HCT116 (cell line): ENCODE measurements around the gene CBFA2T3. TPM values are rescaled to one million over a fixed set of nuclear protein-coding genes. Genes with fewer than 3 reads are reported as not detected.

ENCODE experiments used
- ATAC-seq: fragments of 200-7000 bp; cut with Tn5 transposase; 2 replicates; pipeline ENCODE4 v1.9.1; 2020; ENCODE audit warnings: mild to moderate bottlenecking, moderate library complexity
- BruUV-seq: library from RNA; stranded (reverse); fragments of 400-500 nt; replicated peaks from 2 replicates; lab custom pipeline; 2021; lab: Mats Ljungman, UMichigan
- CTCF ChIA-PET: fragments of 300-600 bp; sonication (Branson Sonifier 250); formaldehyde crosslinking; loops from one replicate; lab custom pipeline; 2021; ENCODE audit warnings: antibody characterized with exemption; lab: Charles Lee
- POLR2A ChIA-PET: fragments of 300-600, 350-600 bp; sonication (Branson Sonifier 250); formaldehyde crosslinking; loops from one replicate; lab custom pipeline; 2021; ENCODE audit warnings: antibody characterized with exemption; lab: Charles Lee
- RAD21 ChIA-PET, 2 experiments: fragments of 300-600 bp; sonication (Branson Sonifier 250); formaldehyde crosslinking; loops; one replicate each; lab custom pipeline; 2023; ENCODE audit warnings: low total read pairs in 2 of 2; ENCODE audit not compliant: uncharacterized antibody in 2 of 2, unreplicated experiment in 2 of 2, low non-redundant PET in 1 of 2; lab: Charles Lee
- DNase-seq: peaks from one replicate; pipeline ENCODE4 v3.0.0-alpha.2; 2010; ENCODE audit warnings: low read depth, low spot score
- H2AFZ ChIP-seq: fragments of 200-600 bp; shearing (Covaris generic), sonication (generic); 2 replicates; pipeline ENCODE4 v1.6.1; 2017; ENCODE audit warnings: low read depth, mixed run types, mixed read lengths, antibody characterized with exemption, low read length; ENCODE audit not compliant: poor library complexity, severe bottlenecking
- H3K27ac ChIP-seq: 2 replicates; pipeline ENCODE4 v1.5.1; 2012; ENCODE audit warnings: low read depth, low read length
- H3K27me3 ChIP-seq: fragments of 200-600 bp; sonication (generic); 2 replicates; pipeline ENCODE4 v1.6.1; 2016; ENCODE audit warnings: mixed run types, low read length, mixed read lengths; ENCODE audit not compliant: insufficient read depth
- H3K36me3 ChIP-seq, 2 experiments: fragments of 200-500 bp in 1 of 2; fragments of 200-600 bp in 1 of 2; sonication (Bioruptor generic) in 1 of 2; sonication (generic) in 1 of 2; 2 replicates each; pipeline versions ENCODE4 v1.5.1 to v1.6.1; 2014 to 2016; ENCODE audit warnings: low read length in 2 of 2, inconsistent platforms in 1 of 2, mixed read lengths in 1 of 2, mixed run types in 1 of 2; ENCODE audit not compliant: insufficient read depth in 2 of 2, control insufficient read depth in 1 of 2
- H3K4me1 ChIP-seq, 2 experiments: fragments of 200-600 bp in 1 of 2; sonication (generic) in 1 of 2; 2 replicates each; pipeline versions ENCODE4 v1.5.1 to v1.6.1; 2012 to 2017; ENCODE audit warnings: low read length in 2 of 2, inconsistent platforms in 1 of 2, mild to moderate bottlenecking in 1 of 2, mixed read lengths in 1 of 2, mixed run types in 1 of 2, moderate library complexity in 1 of 2; ENCODE audit not compliant: insufficient read depth in 2 of 2, control insufficient read depth in 1 of 2
- H3K4me2 ChIP-seq: fragments of 200-600 bp; sonication (generic); 2 replicates; pipeline ENCODE4 v1.6.1; 2017; ENCODE audit warnings: mixed run types, low read length, mixed read lengths
- H3K4me3 ChIP-seq, 2 experiments: fragments of 200-600 bp in 1 of 2; sonication (generic) in 1 of 2; replicated peaks in 1 of 2; 2 replicates each; pipeline ENCODE4 v1.5.1; 2011 to 2016; ENCODE audit warnings: low read length in 2 of 2, control low read depth in 1 of 2, low read depth in 1 of 2, mild to moderate bottlenecking in 1 of 2, mixed read lengths in 1 of 2, mixed run types in 1 of 2
- H3K79me2 ChIP-seq: fragments of 200-600 bp; sonication (generic); 2 replicates; pipeline ENCODE4 v1.6.1; 2017; ENCODE audit warnings: mild to moderate bottlenecking, mixed run types, low read length, moderate library complexity, mixed read lengths; ENCODE audit not compliant: insufficient read depth
- H3K9ac ChIP-seq: fragments of 200-600 bp; sonication (generic); 2 replicates; pipeline ENCODE4 v1.6.1; 2016; ENCODE audit warnings: low read length, mixed read lengths
- H3K9me2 ChIP-seq: fragments of 200-600 bp; sonication (generic), shearing (Covaris generic); 2 replicates; pipeline ENCODE4 v1.6.1; 2017; ENCODE audit warnings: mixed run types, mild to moderate bottlenecking, moderate library complexity; ENCODE audit not compliant: insufficient read depth
- H3K9me3 ChIP-seq, 2 experiments: fragments of 200-500 bp in 1 of 2; fragments of 200-600 bp in 1 of 2; sonication (Bioruptor generic) in 1 of 2; sonication (generic) in 1 of 2; 2 replicates each; pipeline ENCODE4 v1.6.1; 2014 to 2017; ENCODE audit warnings: low read length in 2 of 2, mixed read lengths in 2 of 2, inconsistent platforms in 1 of 2, low read depth in 1 of 2, mild to moderate bottlenecking in 1 of 2, mixed run types in 1 of 2, moderate library complexity in 1 of 2; ENCODE audit not compliant: control insufficient read depth in 1 of 2, insufficient read depth in 1 of 2
- H4K20me1 ChIP-seq: fragments of 200-600 bp; sonication (generic), shearing (Covaris generic); 2 replicates; pipeline ENCODE4 v1.6.1; 2017; ENCODE audit warnings: mixed run types, mild to moderate bottlenecking, moderate library complexity; ENCODE audit not compliant: insufficient read depth
- ATF3 ChIP-seq: IDR thresholded peaks from 2 replicates; pipeline ENCODE4 v1.6.1; 2012
- CBX3 ChIP-seq: IDR thresholded peaks from 2 replicates; pipeline ENCODE4 v1.6.1; 2012; ENCODE audit warnings: low read depth
- CEBPB ChIP-seq: IDR thresholded peaks from 2 replicates; pipeline ENCODE4 v1.6.1; 2012; ENCODE audit warnings: low read depth
- ELF1 ChIP-seq: IDR thresholded peaks from 2 replicates; pipeline ENCODE4 v1.6.1; 2012; ENCODE audit warnings: low read depth, borderline replicate concordance
- EZH2 ChIP-seq: fragments of 200-600 bp; sonication (generic); IDR thresholded peaks from 2 replicates; pipeline ENCODE4 v1.6.1; 2017; ENCODE audit warnings: antibody characterized with exemption, mixed run types
- EZH2phosphoT487 ChIP-seq: fragments of 200-600 bp; IDR thresholded peaks from 2 replicates; pipeline ENCODE4 v1.6.1; 2018; ENCODE audit warnings: antibody characterized with exemption, borderline replicate concordance
- FOSL1 ChIP-seq: IDR thresholded peaks from 2 replicates; pipeline ENCODE4 v1.6.1; 2012; ENCODE audit warnings: low read depth
- JUND ChIP-seq: IDR thresholded peaks from 2 replicates; pipeline ENCODE4 v1.6.1; 2012
- POLR2A ChIP-seq: IDR thresholded peaks from 2 replicates; pipeline ENCODE4 v1.7.0; 2011; ENCODE audit warnings: borderline replicate concordance; ENCODE audit not compliant: insufficient read depth, insufficient read length; ENCODE audit errors: extremely low read depth
- RAD21 ChIP-seq: IDR thresholded peaks from 2 replicates; pipeline ENCODE4 v1.6.1; 2012; ENCODE audit warnings: low read depth, mild to moderate bottlenecking
- REST ChIP-seq: IDR thresholded peaks from 2 replicates; pipeline ENCODE4 v1.6.1; 2012; ENCODE audit warnings: low read depth
- SIN3A ChIP-seq: IDR thresholded peaks from 2 replicates; pipeline ENCODE4 v1.6.1; 2012; ENCODE audit warnings: low read depth
- SP1 ChIP-seq: IDR thresholded peaks from 2 replicates; pipeline ENCODE4 v1.6.1; 2012; ENCODE audit warnings: low read depth
- SRF ChIP-seq: IDR thresholded peaks from 2 replicates; pipeline ENCODE4 v1.6.1; 2012; ENCODE audit warnings: low read depth
- TCF7L2 ChIP-seq: IDR thresholded peaks from 2 replicates; pipeline ENCODE4 v1.7.0; 2011; ENCODE audit warnings: borderline replicate concordance, inconsistent platforms; ENCODE audit not compliant: insufficient read depth, insufficient read length; ENCODE audit errors: extremely low read depth
- YY1 ChIP-seq: IDR thresholded peaks from 2 replicates; pipeline ENCODE4 v1.6.1; 2011; ENCODE audit warnings: low read length, low read depth, moderate library complexity, mild to moderate bottlenecking; ENCODE audit not compliant: insufficient replicate concordance; ENCODE audit errors: extremely low read depth
- ZBTB33 ChIP-seq: IDR thresholded peaks from 2 replicates; pipeline ENCODE4 v1.6.1; 2011; ENCODE audit warnings: mild to moderate bottlenecking, low read length, moderate library complexity; ENCODE audit not compliant: insufficient replicate concordance; ENCODE audit errors: extremely low read depth
- ZFX ChIP-seq: fragments of 450-650 bp; IDR thresholded peaks from 2 replicates; pipeline ENCODE4 v1.6.1; 2017
- intact Hi-C: fragments of 100-400 bp; cut with micrococcal nuclease; formaldehyde crosslinking; loops from 2 replicates; pipeline ENCODE4 v1.10.0; 2022
- total RNA-seq: library from RNA; stranded (reverse); gene quantifications from one replicate; pipeline ENCODE4 v1.2.1, GENCODE V29; 2021; ENCODE audit not compliant: unreplicated experiment

Gene CBFA2T3
- total RNA-seq, 1 experiment from 2014 or later: 19.1 TPM

- no peaks in the 10 kb centered on the region for H4K20me1 ChIP-seq
- no peak overlapping the region for H2AFZ ChIP-seq
- H3K4me1 ChIP-seq: peaks cover 0 to 16% of the 10 kb centered on the region in 2 experiments; a peak in 3 of 4 replicates
- no peaks in the 10 kb centered on the region for H3K9me2 ChIP-seq
- ChIA-PET CTCF (no interaction called here), POLR2A (no interaction called here), RAD21 (no interaction called here)
- no peak for TF ChIP-seq ELF1
- no peak for TF ChIP-seq EZH2phosphoT487
- TF ChIP-seq FOSL1: no peak
- TF ChIP-seq JUND: no peak
- TF ChIP-seq RAD21: no peak
- TF ChIP-seq SIN3A: no peak
- TF ChIP-seq ZFX: no peak
- TF ChIP-seq YY1: no peak
- no peak for TF ChIP-seq POLR2A
- TF ChIP-seq CEBPB: no peak
- no peak for TF ChIP-seq TCF7L2
- TF ChIP-seq CBX3: no peak
- no peak for TF ChIP-seq SRF
- TF ChIP-seq EZH2: no peak
- TF ChIP-seq REST: no peak
- no peak for TF ChIP-seq ATF3
- TF ChIP-seq SP1: no peak
- no peak for TF ChIP-seq ZBTB33
- ATAC-seq (no peak), DNase-seq (no peak)
- no peaks in the 10 kb centered on the region for H3K36me3 ChIP-seq
- no peak overlapping the region for H3K4me3 ChIP-seq
- H3K4me2 ChIP-seq: no peak overlapping the region
- no peak overlapping the region for H3K27ac ChIP-seq
- H3K79me2 ChIP-seq: no peaks in the 10 kb centered on the region
- no TSS peak for BruUV-seq
- H3K27me3 ChIP-seq: peaks cover 44% of the 10 kb centered on the region
- intact Hi-C loops: no loop called here
- H3K9me3 ChIP-seq: no peaks in the 10 kb centered on the region
- no peak overlapping the region for H3K9ac ChIP-seq
These were observed 45.2 kb upstream of the CBFA2T3 start for GRCh38 chr16:89022051-89022836.
